GM19397 (cell line): ENCODE results near the gene KAT2B.
"Not testable (repeated sequence)": the region's sequence is repeated elsewhere in the genome, so short reads cannot be mapped to it uniquely, and the experiment has no call there.

Experiments used
- ATAC-seq: cut with Tn5 transposase; IDR thresholded peaks from one replicate; pipeline ENCODE4 v1.9.1; 2021; ENCODE audit warnings: mild to moderate bottlenecking, moderate library complexity; ENCODE audit not compliant: unreplicated experiment

KAT2B gene

DNA sequence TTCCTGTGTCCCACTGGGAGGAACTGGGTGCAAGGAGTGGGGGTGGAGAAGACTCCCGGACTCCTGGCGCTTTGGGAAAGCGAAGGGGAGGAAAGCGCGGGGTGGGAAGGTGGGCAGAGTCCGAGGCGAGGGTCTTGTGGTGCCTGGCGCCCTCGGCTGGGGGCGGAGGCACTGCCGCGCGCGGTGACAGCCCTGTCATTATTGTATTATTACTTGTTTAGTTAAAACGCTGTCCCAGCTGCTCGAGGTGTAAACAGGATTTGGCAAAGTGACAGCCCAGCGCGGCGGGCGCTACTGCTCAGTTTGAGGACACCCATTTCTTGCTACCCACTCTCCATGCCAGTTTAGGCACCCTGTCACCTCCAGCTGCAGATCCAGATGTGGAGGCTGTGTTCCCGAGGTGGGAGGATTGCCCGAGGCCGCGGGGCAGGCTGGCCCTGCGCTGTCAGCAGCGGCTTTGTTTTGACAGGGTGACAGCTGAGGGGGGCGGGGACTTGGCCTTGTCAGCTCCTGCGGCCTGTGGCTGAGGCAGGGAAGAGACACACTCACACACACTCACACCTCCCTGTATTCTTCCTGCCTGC lies 1.0 kb downstream of the KAT2B start:
- peak; percentile 31 for ATAC-seq

DNA sequence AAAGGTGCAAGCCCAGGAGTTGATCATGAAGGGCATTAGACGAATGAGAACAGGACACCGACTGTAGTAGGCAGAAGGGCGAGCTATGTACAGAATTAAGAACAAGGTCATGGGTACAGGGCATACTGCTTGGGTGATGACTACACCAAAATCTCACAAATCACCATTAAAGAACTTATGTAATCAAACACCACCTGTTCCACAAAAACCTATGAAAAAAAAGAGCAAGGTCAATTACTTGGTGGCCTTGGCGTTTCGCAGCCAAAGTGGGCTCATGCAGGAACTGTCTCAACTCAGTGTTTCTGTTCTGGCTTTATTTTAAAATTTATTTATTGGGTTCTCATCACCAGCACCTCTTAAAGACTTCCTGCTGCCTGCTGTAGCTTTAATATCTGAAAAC lies 2.1 kb downstream of the KAT2B start:
- no peak for ATAC-seq

GRCh38 chr3:20043396-20043795 lies 3.1 kb downstream of the KAT2B start:
- peak; percentile 23 for ATAC-seq

DNA sequence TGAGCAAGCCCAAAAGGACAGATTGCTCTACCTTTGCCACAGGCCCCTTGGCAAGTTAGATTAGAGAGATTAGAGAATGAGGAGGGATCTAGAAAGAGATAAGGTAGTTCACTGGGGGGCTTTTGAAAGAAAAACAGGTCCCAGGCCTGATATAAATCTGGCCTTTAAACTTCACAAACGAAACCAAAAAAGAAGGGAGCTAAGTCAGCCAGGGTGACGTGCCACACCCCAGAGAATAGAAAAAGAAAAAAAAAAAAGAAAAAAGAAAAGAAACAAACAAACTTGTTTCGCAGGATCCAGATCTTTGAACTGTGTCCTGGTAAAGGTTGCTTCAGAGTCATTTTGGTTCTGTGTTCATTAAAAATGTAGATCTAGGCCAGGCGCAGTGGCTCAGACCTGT lies 3.6 kb downstream of the KAT2B start:
- ATAC-seq, result no peak

GRCh38 chr3:20045141-20045540 lies 4.9 kb downstream of the KAT2B start:
- ATAC-seq, result not testable (repeated sequence)

DNA sequence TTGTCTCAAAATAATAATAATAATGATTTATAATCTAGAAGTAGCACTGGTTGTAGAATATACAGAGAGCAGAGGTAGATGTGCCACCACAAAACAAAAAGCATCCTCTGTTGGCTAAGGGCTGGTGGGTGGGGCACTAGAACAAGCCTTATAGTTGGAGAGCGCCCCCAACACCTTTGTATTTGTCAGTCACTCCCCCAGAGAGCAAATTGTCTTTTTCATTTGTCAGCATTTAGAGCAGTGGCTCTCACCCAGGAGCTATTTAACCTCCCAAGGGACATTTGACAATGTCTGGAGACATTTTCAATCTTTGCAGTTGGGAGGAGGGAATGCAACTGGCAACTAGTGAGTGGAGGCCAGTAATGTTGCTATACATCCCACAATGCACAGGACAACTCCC lies 6.3 kb downstream of the KAT2B start:
- ATAC-seq, result no peak

- ATAC-seq, result no peak
Observed at GRCh38 chr3:20047341-20047779, 7.1 kb downstream of the KAT2B start.

DNA sequence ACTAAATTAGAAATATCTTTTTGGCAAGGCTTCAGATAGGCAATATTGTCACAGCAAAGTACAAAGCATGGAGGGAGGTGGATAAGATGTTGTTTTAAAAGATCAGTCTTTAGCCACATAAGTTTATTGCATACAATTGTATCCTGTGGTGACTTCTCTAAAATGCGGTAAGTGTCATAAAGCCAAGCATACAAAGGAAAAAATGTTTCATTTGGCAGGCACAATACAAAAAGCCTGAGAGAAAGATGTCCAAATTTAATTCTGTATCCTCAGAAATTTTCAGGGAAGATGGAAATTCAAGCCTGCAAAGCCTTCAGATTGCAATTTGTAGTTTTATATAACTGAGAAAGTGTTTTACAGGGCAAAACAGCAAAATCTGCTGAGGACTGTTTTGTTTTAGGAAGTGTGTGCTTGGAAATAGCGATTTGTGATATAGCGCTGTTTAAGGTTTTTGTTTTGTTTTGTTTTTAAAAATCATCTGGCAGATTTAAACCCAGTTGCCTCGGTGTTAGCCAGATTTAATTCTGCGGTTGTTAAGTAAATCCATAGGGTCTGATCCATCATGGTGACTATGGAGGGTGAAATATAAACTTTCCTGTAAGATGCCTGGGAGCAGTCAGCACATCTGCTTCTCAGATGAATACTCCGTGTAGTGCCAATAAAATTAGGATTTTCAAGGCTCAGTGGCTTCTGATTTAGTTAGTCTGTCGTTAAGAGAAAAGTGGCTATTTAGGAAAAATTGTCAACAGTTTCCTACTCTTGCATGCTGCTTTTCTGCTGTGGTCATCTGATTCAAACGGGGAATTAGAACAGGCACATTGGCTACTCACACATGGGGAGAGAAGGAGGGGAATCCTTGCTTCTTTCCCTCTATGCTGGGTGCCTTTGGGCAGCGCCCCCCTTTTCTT lies 8.0 kb downstream of the KAT2B start:
- ATAC-seq, result no peak

GRCh38 chr3:20051123-20051806 lies 11.0 kb downstream of the KAT2B start:
- ATAC-seq, result no peak

- no peak for ATAC-seq
Observed at GRCh38 chr3:20052851-20053250, 12.6 kb downstream of the KAT2B start.

DNA sequence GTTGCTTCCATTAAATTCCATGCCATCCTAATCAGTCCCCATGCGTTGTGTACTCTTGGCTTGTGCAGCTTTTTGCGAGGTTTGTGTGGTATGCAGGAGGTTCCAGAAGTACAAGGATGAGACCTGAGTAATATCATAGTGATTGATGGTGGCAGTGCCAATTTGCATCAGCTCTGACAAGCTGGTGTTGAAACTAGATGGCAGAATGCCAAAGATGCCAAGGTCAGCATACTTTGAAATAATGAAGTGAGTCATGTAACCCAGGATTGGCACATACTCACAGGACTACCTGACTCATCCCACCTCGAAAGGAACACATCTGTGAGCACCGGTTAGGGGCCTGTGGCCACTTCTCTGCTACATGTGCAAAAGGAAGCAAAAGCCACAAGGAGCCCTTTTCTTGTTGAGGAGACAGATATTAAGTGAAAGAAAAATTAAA lies 14.3 kb downstream of the KAT2B start:
- ATAC-seq, result peak; percentile 81

DNA sequence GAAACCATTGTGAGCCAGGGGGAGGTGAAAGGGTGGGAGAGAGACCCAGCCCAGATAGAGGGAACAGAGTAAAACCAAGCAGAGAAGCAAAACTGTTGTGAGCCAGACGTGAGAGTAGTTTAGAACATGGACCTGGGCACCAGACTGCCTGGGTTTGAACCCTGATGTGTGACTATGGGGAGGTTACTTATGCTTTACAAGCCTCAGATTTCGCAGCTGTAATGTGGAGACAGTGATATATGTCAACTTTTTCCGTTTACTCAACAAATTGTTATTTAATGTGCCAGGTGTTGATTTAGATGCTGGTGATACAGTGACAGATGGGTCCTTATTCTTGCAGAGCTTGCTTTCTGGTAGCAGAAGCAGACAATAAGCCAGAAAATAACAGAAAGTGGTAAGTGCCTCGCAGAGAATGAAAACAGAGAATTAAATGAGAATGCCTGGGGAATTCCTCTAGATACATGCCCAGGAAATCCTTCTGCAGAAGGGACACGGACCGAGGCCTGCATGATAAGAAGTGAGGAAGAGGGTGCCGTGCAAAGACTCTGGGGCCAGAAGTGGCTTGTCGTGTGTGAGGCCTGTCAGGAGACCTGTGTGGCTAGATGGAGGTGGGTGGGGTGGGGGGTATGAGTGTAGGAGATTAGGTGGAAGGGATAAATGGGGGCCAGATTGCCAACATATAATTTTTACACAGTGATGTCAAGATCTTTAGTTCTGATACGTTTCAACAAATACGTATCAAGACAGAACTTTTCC lies 15.0 kb downstream of the KAT2B start:
- peak; percentile 10 for ATAC-seq

DNA sequence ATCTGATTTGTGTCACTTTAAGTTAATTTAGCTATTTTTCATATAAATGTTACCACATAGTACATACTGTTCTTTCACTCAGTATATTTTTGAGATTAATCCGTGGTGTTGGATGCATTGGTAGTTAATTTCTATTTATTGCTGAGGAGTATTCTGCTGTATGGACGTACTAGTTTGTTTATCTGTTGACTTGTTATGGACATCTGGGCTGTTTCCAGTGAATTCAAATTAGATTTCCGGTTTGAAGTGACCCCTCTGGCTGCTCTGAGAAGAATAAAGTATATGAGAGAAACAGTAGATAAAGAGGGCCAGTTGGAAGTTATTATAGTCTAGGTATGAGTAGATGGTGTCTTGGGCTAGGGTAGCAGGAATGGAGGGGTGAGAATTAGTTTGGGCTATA lies 15.6 kb downstream of the KAT2B start:
- ATAC-seq, result no peak

- peak; percentile 30 for ATAC-seq
Observed at GRCh38 chr3:20056725-20057611, 16.7 kb downstream of the KAT2B start.

- ATAC-seq, result no peak
Observed at GRCh38 chr3:20057612-20058180, 17.4 kb downstream of the KAT2B start.

DNA sequence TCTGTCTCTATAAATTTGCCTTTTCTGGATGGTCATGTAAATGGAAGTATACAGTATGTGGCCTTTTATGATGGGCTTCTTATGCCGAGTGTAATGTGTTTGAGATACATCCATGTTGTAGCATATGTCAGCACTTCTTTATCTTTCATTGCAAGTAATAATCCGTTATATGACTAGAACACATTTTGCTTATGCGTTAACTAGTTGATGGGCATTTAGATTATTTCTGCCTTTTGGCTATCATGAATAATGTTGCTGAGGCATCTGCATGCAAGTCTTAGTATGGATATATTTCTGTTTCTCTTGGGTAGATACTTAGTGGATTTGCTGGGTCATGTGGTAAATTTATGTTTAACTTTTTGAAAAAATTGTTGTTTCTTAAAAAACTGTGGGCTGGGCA lies 19.7 kb downstream of the KAT2B start:
- ATAC-seq, result no peak

GRCh38 chr3:20060974-20061685 lies 20.9 kb downstream of the KAT2B start:
- ATAC-seq, result peak; percentile 74

- ATAC-seq, result no peak
Observed at GRCh38 chr3:20062996-20063395, 22.8 kb downstream of the KAT2B start.

DNA sequence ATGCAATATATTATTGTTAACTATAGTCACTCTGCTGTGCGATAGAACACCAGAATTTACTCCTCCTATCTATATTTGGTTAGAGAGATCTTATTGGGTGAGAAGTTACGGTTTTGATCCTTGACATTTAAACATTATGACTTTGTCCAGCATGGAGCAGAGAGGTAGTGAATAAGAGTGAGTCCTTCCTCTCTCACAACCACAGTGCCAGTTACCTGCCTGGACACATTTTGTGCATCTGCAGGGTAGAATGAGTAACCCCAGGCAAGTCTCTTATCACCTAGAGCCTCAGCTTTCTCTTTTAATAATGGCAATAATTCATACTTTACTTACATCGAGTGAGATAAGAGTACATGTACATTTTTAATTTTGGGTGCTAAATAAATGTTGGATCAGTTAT lies 24.1 kb downstream of the KAT2B start:
- no peak for ATAC-seq
